Activated effector memory CD4-positive, alpha-beta T cell treated with Interleukin-2 at 50 U/mL for 16 hours (primary cell): ENCODE data around the gene TTC23.

Experiments used
- DNase-seq: peaks from one replicate; pipeline ENCODE4 v3.0.0-alpha.2; 2020

TTC23 gene

GRCh38 chr15:99187936-99188335, 61.4 kb downstream of the TTC23 start:
- DNase-seq: no peak

- DNase-seq: no peak
Measured at GRCh38 chr15:99185414-99186130, 63.8 kb downstream of the TTC23 start.

GRCh38 chr15:99182791-99183190, 66.6 kb downstream of the TTC23 start:
- no peak for DNase-seq

GRCh38 chr15:99181545-99181971, 67.8 kb downstream of the TTC23 start:
- DNase-seq: no peak

- no peak for DNase-seq
Measured at GRCh38 chr15:99180964-99181306, 68.4 kb downstream of the TTC23 start.

- DNase-seq: no peak
Measured at GRCh38 chr15:99180086-99180963, 69.1 kb downstream of the TTC23 start.

- DNase-seq: no peak
Measured at GRCh38 chr15:99177679-99178078, 71.7 kb downstream of the TTC23 start.

- DNase-seq: no peak
Measured at GRCh38 chr15:99176757-99177156, 72.6 kb downstream of the TTC23 start.

- no peak for DNase-seq
Measured at GRCh38 chr15:99174567-99175395, 74.6 kb downstream of the TTC23 start.

GRCh38 chr15:99172989-99173388, 76.4 kb downstream of the TTC23 start:
- no peak for DNase-seq

- DNase-seq: no peak
Measured at GRCh38 chr15:99172171-99172570, 77.2 kb downstream of the TTC23 start.

- DNase-seq: no peak
Measured at GRCh38 chr15:99170476-99171065, 78.8 kb downstream of the TTC23 start.

GRCh38 chr15:99169769-99170311, 79.5 kb downstream of the TTC23 start:
- DNase-seq: no peak

- DNase-seq: no peak
Measured at GRCh38 chr15:99168601-99169580, 80.5 kb downstream of the TTC23 start.

GRCh38 chr15:99167640-99168039, 81.7 kb downstream of the TTC23 start:
- DNase-seq: no peak

GRCh38 chr15:99167201-99167600, 82.2 kb downstream of the TTC23 start:
- no peak for DNase-seq

- DNase-seq: no peak
Measured at GRCh38 chr15:99165956-99166689, 83.3 kb downstream of the TTC23 start.

- DNase-seq: no peak
Measured at GRCh38 chr15:99165020-99165790, 84.2 kb downstream of the TTC23 start.

GRCh38 chr15:99164119-99164518, 85.3 kb downstream of the TTC23 start:
- no peak for DNase-seq
